SKM-1 (cell line): ENCODE data around the gene PLEKHN1.

Source experiments
- DNase-seq: peaks from one replicate; lab custom pipeline; 2025; ENCODE audit not compliant: unreplicated experiment; lab: John Stamatoyannopoulos, UW

PLEKHN1 gene

GRCh38 chr1:960363-961131 is 5.7 kb upstream of the PLEKHN1 start, which contains the start of gene KLHL17:
KLHL17 (plus strand) TSS chr1:960584; CDS start chr1:960694, 110 bp downstream.
- peak; percentile 25 for DNase-seq

- no peak for DNase-seq
These were observed 5.1 kb upstream of the PLEKHN1 start for GRCh38 chr1:961132-961669.

GRCh38 chr1:962381-963300 is 3.6 kb upstream of the PLEKHN1 start:
- no peak for DNase-seq

- DNase-seq: no peak
These were observed 3.0 kb upstream of the PLEKHN1 start for GRCh38 chr1:963301-963651.

GRCh38 chr1:963746-964525 is 2.3 kb upstream of the PLEKHN1 start:
- no peak for DNase-seq

- no peak for DNase-seq
These were observed 1.4 kb upstream of the PLEKHN1 start for GRCh38 chr1:964691-965525.

- no peak for DNase-seq
These were observed 652 bp upstream of the PLEKHN1 start for GRCh38 chr1:965526-966134.

GRCh38 chr1:966704-967300 is 520 bp downstream of the PLEKHN1 start:
- DNase-seq: no peak

- DNase-seq: no peak
These were observed 1.4 kb downstream of the PLEKHN1 start for GRCh38 chr1:967466-968343.

- DNase-seq: no peak
These were observed 3.1 kb downstream of the PLEKHN1 start for GRCh38 chr1:969260-969855.

GRCh38 chr1:970242-970972 is 4.1 kb downstream of the PLEKHN1 start:
- no peak for DNase-seq

GRCh38 chr1:970973-971730 is 4.9 kb downstream of the PLEKHN1 start:
- no peak for DNase-seq

GRCh38 chr1:971751-972506 is 5.6 kb downstream of the PLEKHN1 start:
- no peak for DNase-seq

GRCh38 chr1:972726-973458 is 6.6 kb downstream of the PLEKHN1 start:
- no peak for DNase-seq
